HG03066 (cell line): ENCODE data around the gene LZTFL1.

Experiments used
- ATAC-seq: cut with Tn5 transposase; IDR thresholded peaks from one replicate; pipeline ENCODE4 v1.9.1; 2021; ENCODE audit warnings: low read depth; ENCODE audit not compliant: unreplicated experiment

LZTFL1 gene, protein sequence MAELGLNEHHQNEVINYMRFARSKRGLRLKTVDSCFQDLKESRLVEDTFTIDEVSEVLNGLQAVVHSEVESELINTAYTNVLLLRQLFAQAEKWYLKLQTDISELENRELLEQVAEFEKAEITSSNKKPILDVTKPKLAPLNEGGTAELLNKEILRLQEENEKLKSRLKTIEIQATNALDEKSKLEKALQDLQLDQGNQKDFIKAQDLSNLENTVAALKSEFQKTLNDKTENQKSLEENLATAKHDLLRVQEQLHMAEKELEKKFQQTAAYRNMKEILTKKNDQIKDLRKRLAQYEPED

GRCh38 chr3:45841757-45842491 is at the start of gene LZTFL1:
Gene LZTFL1, minus strand, starts transcription at chr3:45842119. Its CDS starts 128 bp downstream, at chr3:45841991.
- ATAC-seq = peak; percentile 90

DNA sequence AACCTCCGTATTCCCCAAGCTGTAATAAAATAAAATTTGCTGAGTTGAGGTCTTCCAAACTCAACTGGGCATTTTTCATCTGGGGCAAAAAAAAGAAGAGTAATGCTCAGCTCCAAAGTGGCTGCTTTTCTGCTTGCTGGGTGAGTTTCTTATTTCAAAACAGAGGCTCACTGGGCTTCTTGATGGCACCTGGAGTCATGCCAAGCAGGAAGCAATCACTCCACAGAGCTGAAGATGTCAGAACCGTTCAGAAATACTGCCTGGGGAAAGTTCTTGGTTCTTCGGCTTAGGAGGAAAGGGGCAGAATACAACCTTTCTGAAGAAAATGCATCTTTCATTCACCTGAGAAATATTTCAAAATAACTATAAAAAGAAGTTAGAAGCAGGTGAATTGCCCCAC is 48.5 kb upstream of the LZTFL1 start:
- no peak for ATAC-seq

DNA sequence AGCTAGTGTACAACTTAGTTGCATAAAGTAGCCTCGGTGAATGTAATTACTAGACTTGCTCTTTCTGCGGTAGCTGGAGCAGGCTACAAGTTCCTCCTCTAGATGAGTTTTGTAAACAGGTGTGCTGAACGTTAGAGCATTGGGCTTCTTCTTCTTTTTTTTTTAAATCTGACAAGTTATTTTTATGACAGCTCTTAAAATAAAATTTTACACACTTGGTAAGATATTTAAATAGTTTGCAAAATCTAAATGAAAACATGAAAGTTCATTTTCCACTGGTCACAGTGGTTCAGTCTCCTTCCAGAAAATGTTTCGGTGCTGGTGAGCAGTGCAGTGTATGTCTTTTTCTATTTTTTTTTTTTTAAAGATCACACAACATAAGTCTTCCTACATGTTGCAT is 47.4 kb upstream of the LZTFL1 start:
- ATAC-seq = peak; percentile 54

GRCh38 chr3:45887759-45888511 is 46.0 kb upstream of the LZTFL1 start:
- ATAC-seq = no peak

DNA sequence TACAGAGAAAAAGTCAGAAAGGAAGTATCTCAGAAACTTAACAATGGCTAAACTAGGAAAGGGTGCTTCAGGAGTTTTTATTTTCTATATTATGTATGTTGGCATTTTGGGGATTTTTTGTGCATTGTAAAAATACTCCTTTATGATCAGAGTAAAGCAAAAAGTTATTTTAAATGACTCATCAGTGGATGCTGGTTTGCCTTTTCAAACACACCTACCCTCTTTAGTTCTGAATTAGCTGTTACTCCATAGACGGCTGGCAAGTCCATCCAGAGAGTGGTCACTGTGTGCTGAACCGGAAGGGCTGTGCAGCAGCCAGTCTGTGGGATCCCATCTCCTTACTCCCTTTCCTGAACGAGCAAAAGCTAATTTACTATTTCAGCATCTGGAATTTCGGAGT is 45.4 kb upstream of the LZTFL1 start:
- ATAC-seq = no peak

DNA sequence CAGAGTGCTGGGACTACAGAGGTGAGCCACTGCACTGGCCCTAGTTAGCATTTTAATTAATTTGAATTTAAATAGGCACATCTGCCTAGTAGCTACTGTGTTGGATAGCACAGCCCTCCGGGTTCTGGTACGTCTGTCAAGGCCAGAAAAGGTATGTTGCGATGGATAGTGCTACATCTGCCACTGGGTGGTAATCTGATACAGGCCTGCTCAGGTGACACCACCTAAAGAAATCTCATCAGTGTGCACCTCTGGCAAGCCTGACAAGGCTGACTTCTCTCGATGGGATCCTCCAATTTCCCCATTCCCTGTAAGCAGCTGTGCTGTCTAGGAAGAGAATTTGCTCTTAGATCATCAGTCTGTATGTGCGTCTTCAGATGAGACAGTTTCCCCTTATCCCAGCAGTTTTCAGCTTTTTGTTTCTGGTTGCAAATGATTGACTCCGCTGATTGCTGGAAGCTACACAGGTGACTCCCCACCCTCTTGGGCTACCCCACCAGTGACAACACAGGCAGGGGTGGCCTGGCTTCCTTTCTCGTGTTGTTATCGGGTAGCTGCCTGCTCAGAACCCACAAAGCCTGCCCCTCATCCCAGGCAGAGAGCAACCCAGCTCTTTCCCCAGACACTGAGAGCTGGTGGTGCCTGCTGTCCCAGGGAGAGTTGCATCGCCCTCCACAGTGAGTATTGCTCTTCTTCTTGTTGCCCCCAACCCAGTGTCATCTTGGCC is 44.2 kb upstream of the LZTFL1 start, which contains the start of gene CCR9:
Gene CCR9 (plus strand): TSS at position 565 of the 727 bp plus-strand sequence. CDS start 8,391 bp downstream, outside the sequence.
- no peak for ATAC-seq

DNA sequence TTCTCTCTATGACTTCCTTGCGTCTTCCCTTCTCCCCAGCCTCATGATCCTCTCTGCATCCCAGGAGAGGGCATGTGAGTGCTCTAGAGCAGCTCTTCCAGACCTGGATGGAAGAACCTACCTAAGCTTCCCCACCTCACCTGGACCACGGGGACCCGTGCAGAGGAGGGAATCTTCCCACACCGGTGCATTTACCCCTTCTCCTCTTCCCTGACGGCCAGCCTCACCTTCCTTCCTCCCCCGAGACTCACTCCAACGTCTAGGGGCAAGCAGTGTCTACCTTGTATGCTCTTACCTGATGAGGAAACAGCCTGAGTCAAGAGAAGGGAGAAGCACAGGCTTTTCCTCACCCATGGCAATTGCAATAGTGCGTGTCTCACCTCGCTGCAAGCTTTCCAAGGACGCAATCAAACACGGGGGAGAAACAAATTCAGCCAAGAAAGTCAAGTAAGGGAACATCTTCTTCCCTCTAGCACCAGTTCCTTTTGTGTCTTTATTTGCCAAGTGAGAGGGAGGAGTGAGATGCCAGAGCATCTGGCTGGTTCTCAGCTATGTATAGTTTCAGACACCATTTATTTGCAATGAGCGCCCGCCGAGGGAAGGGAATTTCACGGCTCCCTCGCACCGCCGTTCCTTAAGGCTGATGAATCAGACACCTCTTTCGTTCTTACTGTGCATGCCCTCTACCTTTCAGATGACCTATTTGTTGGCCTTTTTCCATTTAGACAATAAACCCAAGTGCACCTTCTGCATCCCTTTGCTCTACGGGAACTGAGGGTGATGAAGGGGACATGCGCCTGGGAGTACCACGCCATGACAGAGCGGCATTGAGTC is 42.7 kb upstream of the LZTFL1 start:
- no peak for ATAC-seq

- no peak for ATAC-seq
These were observed 39.4 kb upstream of the LZTFL1 start for GRCh38 chr3:45881078-45882022.

DNA sequence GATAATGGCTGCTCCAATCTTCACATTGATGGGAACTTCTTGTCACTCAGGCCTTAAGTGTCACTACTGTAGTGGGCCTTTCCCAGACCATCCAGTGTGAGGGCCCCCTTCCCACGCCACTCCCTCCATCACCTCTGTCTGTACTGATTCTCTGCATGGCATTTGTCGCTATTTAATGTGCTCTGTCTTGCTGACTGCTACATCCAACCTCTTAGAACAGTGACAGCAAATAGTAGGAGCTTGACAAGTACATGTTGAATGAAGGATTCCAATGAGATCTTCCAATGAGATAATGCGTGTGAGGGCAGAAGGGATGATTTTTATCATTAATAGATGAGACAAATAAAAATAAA is 38.8 kb upstream of the LZTFL1 start:
- ATAC-seq = no peak

GRCh38 chr3:45878124-45878523 is 36.2 kb upstream of the LZTFL1 start:
- ATAC-seq = no peak

GRCh38 chr3:45874677-45875346 is 32.9 kb upstream of the LZTFL1 start:
- no peak for ATAC-seq

GRCh38 chr3:45873638-45874037 is 31.7 kb upstream of the LZTFL1 start:
- no peak for ATAC-seq

GRCh38 chr3:45873036-45873435 is 31.1 kb upstream of the LZTFL1 start:
- ATAC-seq = no peak

DNA sequence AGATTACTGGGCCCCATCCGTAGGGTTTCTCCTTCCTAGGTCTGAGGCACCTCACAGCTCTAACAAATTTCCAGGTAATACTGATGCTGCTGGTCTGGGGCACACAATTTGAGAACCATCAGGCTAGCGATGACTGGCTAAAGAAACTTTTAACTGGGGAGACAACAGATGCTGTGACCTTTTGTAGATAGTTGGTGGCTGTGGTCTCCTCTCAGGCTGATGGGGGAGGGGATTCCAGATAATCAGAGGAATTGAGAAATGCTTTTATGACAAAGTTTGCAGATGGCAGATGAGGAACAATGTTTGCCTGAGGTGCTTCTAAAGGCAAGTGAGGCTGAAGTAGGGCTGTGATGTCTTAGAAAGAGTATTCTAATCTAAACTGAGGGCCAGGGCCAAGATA is 30.6 kb upstream of the LZTFL1 start:
- ATAC-seq = no peak

GRCh38 chr3:45871780-45872179 is 29.9 kb upstream of the LZTFL1 start:
- no peak for ATAC-seq

DNA sequence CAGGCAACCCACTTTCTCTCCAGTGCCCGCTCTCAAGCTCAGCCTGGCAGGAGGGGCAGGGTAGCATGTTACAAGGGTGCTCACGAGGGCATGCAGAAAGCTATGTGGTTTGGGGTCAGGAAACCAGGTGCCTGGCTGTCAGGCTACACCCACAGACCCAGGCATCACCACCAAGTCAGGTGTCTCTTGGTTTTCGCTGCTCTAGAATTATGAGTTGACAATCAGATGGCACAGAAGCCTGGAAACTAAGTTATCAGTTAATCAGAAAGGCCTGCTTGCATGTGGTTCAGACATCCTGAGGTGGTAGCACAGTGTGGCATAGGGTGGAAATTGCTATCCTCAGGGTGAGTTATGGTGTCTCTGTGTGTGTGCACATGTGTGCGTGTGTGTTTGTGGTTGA is 28.2 kb upstream of the LZTFL1 start:
- no peak for ATAC-seq

DNA sequence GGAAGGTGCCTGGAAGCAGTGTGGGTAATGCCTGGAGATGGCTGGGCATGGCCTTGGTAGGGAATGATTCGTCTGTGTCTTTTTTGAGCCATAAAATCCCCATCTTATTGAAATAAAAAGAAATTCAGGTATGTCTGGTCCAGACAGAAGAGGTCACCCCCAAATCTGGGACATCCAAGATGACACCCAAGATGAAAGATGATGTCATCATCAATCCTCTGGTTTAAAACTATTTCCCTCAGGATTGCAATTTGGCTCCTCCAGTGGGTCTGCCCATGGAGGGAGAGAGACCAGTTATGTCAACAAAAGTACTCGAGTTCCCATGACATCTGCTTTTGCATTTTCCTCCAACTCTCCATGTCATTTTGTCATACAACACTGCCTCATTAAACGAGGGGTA is 27.7 kb upstream of the LZTFL1 start:
- ATAC-seq = no peak

GRCh38 chr3:45868650-45869049 is 26.7 kb upstream of the LZTFL1 start:
- no peak for ATAC-seq
